Stomach smooth muscle (tissue), 2 donors: ENCODE data around the gene KATNB1.

Source experiments
- H3K27ac ChIP-seq: one replicate; pipeline ENCODE4 v1.7.0; 2013; ENCODE audit warnings: mild to moderate bottlenecking, low read length, inconsistent platforms
- H3K27me3 ChIP-seq, 2 donors: one replicate each; pipeline ENCODE4 v1.7.0; 2013; ENCODE audit warnings: low read length in 2 of 2; ENCODE audit not compliant: insufficient read depth in 2 of 2, control insufficient read depth in 1 of 2
- H3K36me3 ChIP-seq, 2 donors: one replicate each; pipeline ENCODE4 v1.7.0; 2013; ENCODE audit warnings: low read length in 2 of 2; ENCODE audit not compliant: control insufficient read depth in 2 of 2, insufficient read depth in 2 of 2
- H3K4me1 ChIP-seq: one replicate; pipeline ENCODE4 v1.7.0; 2013; ENCODE audit warnings: low read length; ENCODE audit not compliant: control insufficient read depth, insufficient read depth
- H3K4me3 ChIP-seq, 2 donors: one replicate each; pipeline ENCODE4 v1.7.0; 2013; ENCODE audit warnings: low read length in 2 of 2
- H3K9ac ChIP-seq, 2 donors: one replicate each; pipeline ENCODE4 v1.7.0; 2013; ENCODE audit warnings: low read length in 2 of 2, mild to moderate bottlenecking in 1 of 2
- H3K9me3 ChIP-seq, 2 donors: one replicate each; pipeline ENCODE4 v1.7.0; 2013; ENCODE audit warnings: low read length in 2 of 2; ENCODE audit not compliant: control insufficient read depth in 2 of 2
- donor health status: healthy.
- donor health status: Pancreatic carcinoma.

The KATNB1 gene

DNA sequence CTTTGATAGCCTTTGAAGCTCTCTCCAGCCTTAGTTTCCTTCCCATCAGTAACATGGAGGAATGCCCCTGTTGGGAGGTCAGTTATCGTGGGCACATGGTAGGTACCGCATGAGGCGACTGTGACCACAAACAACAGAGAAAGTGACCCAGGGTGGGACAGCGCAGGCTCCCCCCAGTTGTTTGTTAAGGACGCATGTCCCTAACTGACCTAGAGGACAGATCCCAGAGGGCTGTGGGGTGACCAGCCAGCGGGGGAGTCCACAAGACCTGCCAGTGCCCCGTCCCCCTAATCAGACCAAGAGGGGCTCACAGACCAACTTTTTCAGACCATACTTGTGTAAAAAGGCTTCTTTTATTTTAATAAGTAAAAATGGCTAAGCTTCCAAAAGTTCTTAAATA, 22.3 kb downstream of the KATNB1 start:
- Histone ChIP-seq H3K9me3 (no peaks in the 10 kb centered on the region), H3K36me3 (peaks cover 0 to 13% of the 10 kb centered on the region in 2 donors), H3K27me3 (no peaks in the 10 kb centered on the region), H3K4me3 (no peak overlapping the region), H3K27ac (no peak overlapping the region), H3K9ac (no peak overlapping the region), H3K4me1 (no peaks in the 10 kb centered on the region)

DNA sequence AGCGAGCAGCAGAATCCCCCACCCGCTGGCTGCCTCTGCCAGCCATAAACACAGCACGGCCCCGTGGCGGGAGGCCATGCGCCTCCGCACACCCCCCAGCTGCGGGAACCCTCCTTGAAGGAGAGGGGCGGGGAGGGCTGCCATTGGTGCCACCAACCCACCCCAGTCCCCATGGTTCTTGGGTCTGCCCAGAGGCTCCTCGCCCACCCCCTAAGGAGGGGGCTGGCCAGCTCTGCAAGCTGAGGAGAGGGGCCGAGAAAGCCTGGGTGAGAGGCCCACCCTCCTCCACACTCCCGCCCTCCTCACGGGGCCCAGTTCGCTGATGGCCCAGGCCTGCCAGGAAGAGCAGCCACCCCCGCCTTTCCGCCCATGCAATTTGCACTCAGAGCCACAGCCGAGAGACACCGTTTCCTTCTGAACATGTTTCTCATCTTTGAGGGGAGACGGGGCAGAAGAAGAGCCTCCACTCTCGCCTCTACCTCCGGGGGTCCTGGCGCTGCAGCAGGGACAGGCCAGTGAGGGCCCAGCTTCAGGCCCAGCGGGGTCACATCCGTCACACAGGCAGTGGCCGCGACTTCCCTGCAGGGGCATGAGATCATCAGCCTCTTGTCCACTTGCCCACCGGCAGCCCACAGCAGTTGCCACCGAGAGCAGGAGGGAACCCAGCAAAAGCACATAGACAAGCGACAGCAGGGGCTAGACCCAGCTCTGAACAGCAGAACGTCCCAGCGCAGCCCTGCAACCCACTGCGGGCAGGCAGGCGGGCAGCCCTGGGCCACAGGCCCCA, 23.0 kb downstream of the KATNB1 start:
- Histone ChIP-seq H3K36me3 (peaks cover 0 to 13% of the 10 kb centered on the region in 2 donors), H3K9me3 (no peaks in the 10 kb centered on the region), H3K27ac (no peak overlapping the region), H3K4me3 (no peak overlapping the region), H3K27me3 (no peaks in the 10 kb centered on the region), H3K9ac (no peak overlapping the region), H3K4me1 (no peaks in the 10 kb centered on the region)

DNA sequence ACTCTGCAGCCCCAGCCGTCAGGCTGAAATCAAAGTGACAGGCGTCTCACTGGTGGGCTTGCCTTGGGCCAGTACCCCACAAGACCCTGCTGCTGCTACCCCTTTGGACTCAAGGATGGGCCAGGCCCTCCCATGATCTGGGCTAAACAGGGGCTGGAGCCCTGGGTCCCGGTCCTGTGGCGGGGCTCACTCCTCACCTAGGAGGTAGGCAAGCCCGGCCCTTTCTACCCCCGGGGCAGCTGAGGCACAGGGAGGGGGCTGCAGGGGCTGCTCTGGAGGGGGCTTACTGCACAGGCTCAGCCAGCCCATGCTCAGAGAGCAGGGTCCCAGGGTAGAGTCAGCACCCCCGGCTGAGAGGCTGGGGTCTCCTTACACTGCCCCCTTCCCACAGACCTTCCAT, 23.6 kb downstream of the KATNB1 start:
- Histone ChIP-seq H3K4me1 (no peaks in the 10 kb centered on the region), H3K9ac (no peak overlapping the region), H3K27ac (no peak overlapping the region), H3K27me3 (no peaks in the 10 kb centered on the region), H3K9me3 (no peaks in the 10 kb centered on the region), H3K36me3 (peaks cover 0 to 14% of the 10 kb centered on the region in 2 donors), H3K4me3 (no peak overlapping the region)

DNA sequence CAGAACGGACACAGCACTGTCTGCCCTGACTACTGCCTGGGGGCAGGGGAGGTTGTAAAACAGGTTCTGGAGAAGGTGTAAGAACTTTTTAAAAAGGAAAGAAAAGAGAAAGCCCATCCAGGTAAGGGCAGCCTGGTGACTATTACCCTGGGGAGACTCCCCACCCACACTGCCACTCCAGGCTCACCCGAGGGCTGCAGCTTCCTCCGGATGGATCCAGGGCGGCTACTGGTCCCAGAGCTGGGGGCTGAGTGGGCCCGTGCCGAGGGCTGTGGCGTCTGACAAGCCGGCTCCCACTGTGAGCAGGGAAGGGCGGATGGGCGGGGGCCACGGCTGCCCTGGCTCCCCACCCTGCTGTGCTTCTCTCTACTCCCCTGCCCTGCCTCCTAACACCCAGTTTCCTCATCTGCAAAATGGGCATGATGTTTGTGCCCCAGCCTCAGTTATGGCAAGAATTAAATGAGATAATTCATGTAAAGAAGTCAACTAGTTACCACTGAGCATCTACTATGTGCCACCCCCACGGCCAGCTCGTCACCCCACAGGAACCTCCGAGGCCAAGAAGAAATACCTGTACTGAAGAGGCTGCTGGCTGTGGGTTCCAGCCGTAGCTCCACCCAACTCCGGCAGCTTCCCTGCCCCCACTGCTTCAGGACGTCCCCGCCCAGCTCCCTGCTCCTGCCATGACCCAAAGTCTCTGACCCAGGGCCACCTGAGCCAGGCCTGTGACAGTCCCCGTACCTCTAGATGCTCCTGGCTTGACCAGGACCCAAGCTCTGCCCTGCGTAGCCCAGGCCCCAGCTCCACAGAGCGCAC, 24.2 kb downstream of the KATNB1 start:
- H3K27ac ChIP-seq = no peak overlapping the region
- no peaks in the 10 kb centered on the region for H3K27me3 ChIP-seq
- H3K4me3 ChIP-seq = no peak overlapping the region
- H3K9ac ChIP-seq = no peak overlapping the region
- peaks cover 0 to 14% of the 10 kb centered on the region in 2 donors for H3K36me3 ChIP-seq
- no peaks in the 10 kb centered on the region for H3K4me1 ChIP-seq
- H3K9me3 ChIP-seq = no peaks in the 10 kb centered on the region

DNA sequence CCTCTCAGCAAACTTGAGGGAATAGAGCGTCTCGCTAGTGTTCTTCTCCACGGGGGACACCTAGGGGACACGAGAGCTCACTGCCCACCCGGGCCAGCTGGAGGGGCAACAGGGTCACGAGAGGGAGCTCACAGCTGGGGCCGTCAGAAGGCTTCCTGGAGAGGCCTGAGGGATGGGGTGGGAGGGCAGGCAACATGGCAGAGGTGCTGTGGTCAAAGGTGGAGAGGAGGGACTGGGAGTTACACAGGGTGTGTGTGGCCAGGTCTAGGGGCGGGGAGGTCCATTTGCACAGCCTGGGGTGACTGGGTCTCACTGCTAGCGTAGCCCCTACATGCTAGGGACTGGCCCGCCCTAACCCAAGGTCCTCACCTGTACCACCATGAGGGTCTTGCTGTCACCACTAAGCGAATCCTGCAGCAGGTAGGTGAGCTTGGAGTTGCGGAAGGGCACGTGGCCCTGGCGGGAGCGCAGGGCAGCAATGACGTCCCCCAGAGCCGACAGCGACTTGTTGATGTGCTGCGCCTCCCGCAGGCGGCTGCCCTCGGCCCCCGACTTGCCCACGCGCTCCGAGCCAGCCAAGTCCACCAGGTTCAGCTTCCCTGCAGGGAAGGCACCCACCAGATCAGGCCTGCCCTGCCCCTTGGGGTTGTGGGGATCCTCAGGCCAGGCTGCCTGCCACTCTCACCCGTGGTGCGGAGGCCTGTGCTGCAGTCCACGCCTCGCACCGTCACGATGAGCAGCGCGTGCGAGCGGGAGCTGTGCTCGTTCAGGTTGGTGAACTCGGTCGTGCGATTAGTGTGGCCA, 25.0 kb downstream of the KATNB1 start:
- H3K4me1 ChIP-seq = no peaks in the 10 kb centered on the region

DNA sequence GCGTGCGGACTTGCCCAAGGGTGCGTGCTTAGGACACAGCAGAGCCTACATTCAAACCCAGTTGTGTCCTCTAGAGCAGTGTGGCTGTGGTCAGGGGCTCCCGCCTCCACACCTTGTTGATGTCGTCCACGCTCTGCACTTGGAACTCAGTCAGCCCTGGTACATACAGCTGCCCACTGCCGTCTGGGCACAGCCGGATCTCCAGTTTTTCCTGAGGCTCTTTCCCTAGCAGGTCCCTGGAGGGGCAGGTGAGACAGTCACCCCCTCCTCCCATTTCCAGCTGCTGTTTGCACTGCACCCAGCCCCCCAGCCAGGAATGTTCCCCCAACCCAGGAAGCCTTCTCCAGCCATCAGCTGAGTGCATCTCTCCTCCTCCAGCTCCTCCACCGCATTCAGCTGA, 25.7 kb downstream of the KATNB1 start:
- H3K27me3 ChIP-seq = no peaks in the 10 kb centered on the region
- peaks cover 2 to 10% of the 10 kb centered on the region in 2 donors for H3K36me3 ChIP-seq
- H3K4me3 ChIP-seq = no peak overlapping the region
- no peaks in the 10 kb centered on the region for H3K9me3 ChIP-seq
- H3K9ac ChIP-seq = no peak overlapping the region
- H3K27ac ChIP-seq = no peak overlapping the region
- no peaks in the 10 kb centered on the region for H3K4me1 ChIP-seq

More for the DNA sequence above, 25.0 kb downstream of the KATNB1 start:
- Histone ChIP-seq H3K27ac (no peak overlapping the region), H3K4me3 (no peak overlapping the region), H3K9me3 (no peaks in the 10 kb centered on the region), H3K36me3 (peaks cover 2 to 13% of the 10 kb centered on the region in 2 donors), H3K27me3 (no peaks in the 10 kb centered on the region), H3K9ac (no peak overlapping the region)

DNA sequence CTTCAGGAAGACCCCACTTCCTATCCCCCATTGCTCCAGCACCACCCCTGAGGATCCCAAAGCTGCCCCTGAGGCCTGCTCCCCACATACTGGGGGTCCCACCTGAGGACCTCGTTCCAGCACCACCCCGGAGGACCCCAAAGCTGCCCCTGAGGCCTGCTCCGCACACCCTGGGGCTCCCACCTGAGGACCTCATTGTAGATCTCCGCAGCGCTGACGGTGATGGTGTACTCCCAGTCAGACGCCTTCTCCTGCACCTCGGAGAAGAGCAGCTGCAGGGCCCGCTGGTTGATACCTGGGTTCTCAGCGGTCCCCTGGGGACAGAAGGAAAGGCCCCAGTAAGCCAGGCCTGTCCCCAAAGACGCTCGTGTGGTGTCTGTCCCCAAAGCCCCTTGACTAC, 26.4 kb downstream of the KATNB1 start:
- Histone ChIP-seq H3K36me3 (peaks cover 2 to 12% of the 10 kb centered on the region in 2 donors), H3K9ac (no peak overlapping the region), H3K27ac (no peak overlapping the region), H3K9me3 (no peaks in the 10 kb centered on the region), H3K4me1 (no peaks in the 10 kb centered on the region), H3K27me3 (no peaks in the 10 kb centered on the region), H3K4me3 (no peak overlapping the region)

DNA sequence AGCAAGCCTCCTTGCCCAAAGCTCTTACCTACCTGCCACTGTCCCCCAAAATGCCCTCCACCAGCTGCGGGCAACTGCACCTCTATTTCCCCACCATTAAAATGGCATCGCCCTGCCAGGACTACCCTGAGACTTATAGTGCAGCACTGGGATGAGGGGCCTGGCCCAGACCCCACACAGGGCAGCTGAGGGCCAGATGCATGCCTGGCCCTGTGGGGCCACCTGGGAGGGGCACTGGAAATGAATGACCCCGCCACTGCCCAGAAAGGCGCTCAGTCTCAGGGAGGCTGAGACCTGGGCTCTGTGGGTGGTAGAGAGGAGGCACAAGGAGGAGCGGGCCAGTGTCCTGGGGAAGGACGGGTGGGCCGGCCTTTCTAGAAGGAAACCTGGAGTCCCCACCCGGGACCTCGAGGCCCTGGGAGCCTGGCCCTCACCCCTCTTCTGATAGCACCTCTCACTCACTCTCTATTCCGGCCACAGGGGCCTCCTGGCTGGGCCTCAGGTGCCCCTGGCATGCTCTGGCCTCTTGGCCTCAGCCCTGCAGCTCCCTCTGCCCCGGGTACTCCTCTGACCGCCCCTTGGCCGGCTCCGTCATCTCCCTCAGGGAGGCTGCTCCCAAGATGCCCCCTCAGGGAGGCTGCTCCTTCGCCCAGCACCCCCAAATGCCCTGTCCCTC, 26.9 kb downstream of the KATNB1 start:
- Histone ChIP-seq H3K4me3 (no peak overlapping the region), H3K36me3 (peaks cover 2 to 15% of the 10 kb centered on the region in 2 donors), H3K4me1 (no peaks in the 10 kb centered on the region), H3K9ac (no peak overlapping the region), H3K9me3 (no peaks in the 10 kb centered on the region), H3K27ac (no peak overlapping the region), H3K27me3 (no peaks in the 10 kb centered on the region)

DNA sequence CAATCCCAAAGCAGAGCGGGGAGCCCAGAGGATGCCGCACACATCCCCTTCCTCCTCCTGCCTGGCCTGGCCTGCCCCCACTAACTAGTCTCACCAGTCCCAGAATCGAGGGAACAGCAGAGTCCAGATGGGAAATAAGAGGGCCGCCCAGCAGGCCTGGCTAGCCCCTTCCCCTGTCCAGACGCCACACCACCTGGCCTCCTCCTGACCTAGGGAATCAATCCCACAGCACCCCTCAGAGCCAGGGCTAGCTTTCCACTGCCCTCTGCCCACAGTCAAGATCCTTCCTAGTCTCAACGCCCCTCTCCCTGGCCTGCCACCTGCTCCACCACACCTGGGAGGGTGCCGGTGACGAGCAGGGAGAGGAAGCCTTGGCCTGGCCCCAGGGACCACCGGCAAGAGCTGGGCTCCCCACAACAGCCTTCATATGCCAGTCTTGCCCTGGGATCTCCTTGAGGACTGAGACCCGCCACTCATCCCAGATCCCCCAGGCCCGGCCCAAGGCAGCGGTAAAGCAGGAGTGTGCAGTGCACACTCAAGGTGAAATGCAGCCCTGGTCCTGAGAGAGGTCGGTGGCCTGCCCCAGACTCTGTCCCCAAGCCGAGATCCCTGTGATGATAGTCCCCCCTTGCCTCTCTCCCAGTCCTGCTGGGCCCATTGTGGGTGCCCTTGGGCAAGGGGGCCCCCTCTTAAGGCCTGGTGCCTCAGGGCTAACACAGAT, 27.9 kb downstream of the KATNB1 start:
- peaks cover 2 to 15% of the 10 kb centered on the region in 2 donors for H3K36me3 ChIP-seq
- H3K27ac ChIP-seq = no peak overlapping the region
- H3K9ac ChIP-seq = no peak overlapping the region
- no peaks in the 10 kb centered on the region for H3K9me3 ChIP-seq
- no peaks in the 10 kb centered on the region for H3K27me3 ChIP-seq
- no peak overlapping the region for H3K4me3 ChIP-seq
- H3K4me1 ChIP-seq = no peaks in the 10 kb centered on the region

DNA sequence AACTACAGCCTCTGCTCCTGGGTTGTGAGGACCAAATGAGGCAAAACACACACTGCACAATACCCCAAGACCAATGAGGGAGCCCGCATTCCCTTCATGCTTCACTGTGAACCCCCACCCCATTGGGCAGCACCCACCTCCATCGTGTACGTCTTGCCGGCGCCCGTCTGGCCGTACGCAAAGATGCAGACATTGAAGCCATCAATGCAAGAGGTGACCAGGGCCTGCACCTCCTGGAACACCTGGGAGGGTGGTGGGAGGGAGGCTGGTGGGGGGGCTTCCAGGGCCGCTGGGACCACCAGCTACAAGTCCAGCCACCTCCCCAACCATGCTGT, 28.4 kb downstream of the KATNB1 start:
- Histone ChIP-seq H3K4me3 (no peak overlapping the region), H3K27ac (no peak overlapping the region), H3K36me3 (peaks cover 2 to 15% of the 10 kb centered on the region in 2 donors), H3K27me3 (no peaks in the 10 kb centered on the region), H3K4me1 (no peaks in the 10 kb centered on the region), H3K9me3 (no peaks in the 10 kb centered on the region), H3K9ac (no peak overlapping the region)
